ENCODE measurements around the gene RABGGTB. TPM values are rescaled to one million over a fixed set of nuclear protein-coding genes. Genes with fewer than 3 reads are reported as not detected.
"Not testable (repeated sequence)": the region's sequence is repeated elsewhere in the genome, so short reads cannot be mapped to it uniquely, and the experiment has no call there.

Gene RABGGTB
- total and polyA plus RNA-seq, 12 donors = 37.6 to 170 (median 83.1) TPM

- no peak overlapping the region for H3K27ac ChIP-seq
- H3K27me3 ChIP-seq = no peaks in the 10 kb centered on the region
- no peak for DNase-seq
- H3K4me1 ChIP-seq (replicated peaks in 1 of 2) = no peaks in the 10 kb centered on the region
- H3K36me3 ChIP-seq (replicated peaks in 1 of 2) = no peaks in the 10 kb centered on the region
- TF ChIP-seq CTCF (IDR thresholded peaks at IDR 0.05) = no peak
- no peak for TF ChIP-seq POLR2A (IDR thresholded peaks at IDR 0.05)
- H3K4me3 ChIP-seq = no peak overlapping the region
- 67 to 75% (median 69%) methylated on average over 1 of the region's 1 CpG for WGBS, 4 donors
- intact Hi-C loops (cut with DNase I) = no loop called here
- H3K9me3 ChIP-seq (replicated peaks in 1 of 3) = no peaks in the 10 kb centered on the region
These were observed 25.3 kb downstream of the RABGGTB start for GRCh38 chr1:75811211-75811981.

GRCh38 chr1:75812065-75812464 lies 26.0 kb downstream of the RABGGTB start:
- Histone ChIP-seq H3K27ac (no peak overlapping the region), H3K4me3 (no peak overlapping the region), H3K9me3 (replicated peaks in 1 of 3) (no peaks in the 10 kb centered on the region), H3K4me1 (replicated peaks in 1 of 2) (no peaks in the 10 kb centered on the region), H3K36me3 (replicated peaks in 1 of 2) (no peaks in the 10 kb centered on the region), H3K27me3 (no peaks in the 10 kb centered on the region)
- TF ChIP-seq POLR2A (IDR thresholded peaks at IDR 0.05) (no peak), CTCF (IDR thresholded peaks at IDR 0.05) (no peak)
- DNase-seq = no peak
- WGBS, 4 donors = 74 to 96% (median 87%) methylated on average over 3 of the region's 3 CpGs
- intact Hi-C loops (cut with DNase I) = no loop called here

- DNase-seq; H3K9me3 ChIP-seq (replicated peaks in 1 of 3); H3K36me3 ChIP-seq (replicated peaks in 1 of 2); intact Hi-C loops (cut with DNase I); H3K27ac ChIP-seq; H3K4me3 ChIP-seq; H3K27me3 ChIP-seq; H3K4me1 ChIP-seq (replicated peaks in 1 of 2): not testable (repeated sequence)
- WGBS, 4 donors = 48 to 85% (median 72%) methylated on average over 1 of the region's 1 CpG
These were observed 37.5 kb downstream of the RABGGTB start for GRCh38 chr1:75823596-75823995.

GRCh38 chr1:75836528-75837100 lies 50.6 kb downstream of the RABGGTB start:
- no peak overlapping the region for H3K4me3 ChIP-seq
- no peaks in the 10 kb centered on the region for H3K4me1 ChIP-seq (replicated peaks in 1 of 2)
- no peak for DNase-seq
- no peaks in the 10 kb centered on the region for H3K36me3 ChIP-seq (replicated peaks in 1 of 2)
- H3K9me3 ChIP-seq (replicated peaks in 1 of 3) = no peaks in the 10 kb centered on the region
- 53 to 62% (median 53%) methylated on average over 2 of the region's 2 CpGs for WGBS, 4 donors
- intact Hi-C loops (cut with DNase I) = no loop called here
- TF ChIP-seq CTCF (IDR thresholded peaks at IDR 0.05) = no peak
- no peak for TF ChIP-seq POLR2A (IDR thresholded peaks at IDR 0.05)
- H3K27me3 ChIP-seq = no peaks in the 10 kb centered on the region
- no peak overlapping the region for H3K27ac ChIP-seq

- TF ChIP-seq CTCF (IDR thresholded peaks at IDR 0.05) (no peak), POLR2A (IDR thresholded peaks at IDR 0.05) (no peak)
- Histone ChIP-seq H3K9me3 (replicated peaks in 1 of 3) (no peaks in the 10 kb centered on the region), H3K27me3 (no peaks in the 10 kb centered on the region), H3K4me3 (no peak overlapping the region), H3K4me1 (replicated peaks in 1 of 2) (no peaks in the 10 kb centered on the region), H3K27ac (no peak overlapping the region), H3K36me3 (replicated peaks in 1 of 2) (no peaks in the 10 kb centered on the region)
- DNase-seq = no peak
- intact Hi-C loops (cut with DNase I) = no loop called here
- 63 to 74% (median 65%) methylated on average over 2 of the region's 2 CpGs for WGBS, 4 donors
These were observed 52.0 kb downstream of the RABGGTB start for GRCh38 chr1:75838079-75838478.

All from adrenal gland (tissue), 12 donors.